ENCODE measurements around the gene SBNO2. TPM values are rescaled to one million over a fixed set of nuclear protein-coding genes. Genes with fewer than 3 reads are reported as not detected.

The SBNO2 gene
- total and polyA plus RNA-seq, 2 donors (not counting 3 experiments of a cell fraction or from before 2014, with no cell fraction given): 31.4 to 65.7 TPM

- H3K36me3 ChIP-seq (ENCODE audit: control insufficient read depth in 2 of 2, extremely low read depth in 1 of 2, insufficient read depth in 2 of 2, low read length in 2 of 2): peaks cover 0 to 3% of the 10 kb centered on the region in 2 experiments
- no peak overlapping the region for H2AFZ ChIP-seq (ENCODE audit: low read depth, low read length)
- dilution Hi-C loops (cut with MboI; ENCODE audit: extremely low pct_ligation_motif_present, low sequenced_read_pairs) (no loop called here), intact Hi-C loops (cut with micrococcal nuclease) (no loop called here)
- ChIA-PET POLR2A (interaction anchor here (0.6 kb wide), 1 partner anchor 26 kb away, joined by 4 read pairs; no protein-coding TSS in a partner anchor), CTCF (interaction anchor here (0.7 kb wide), 1 partner anchor 106 kb away, joined by 3 read pairs; no protein-coding TSS in a partner anchor)
- no peak overlapping the region for H3K27ac ChIP-seq (ENCODE audit: insufficient read depth, low read depth, low read length)
- no peaks in the 10 kb centered on the region for H4K20me1 ChIP-seq (replicated peaks; ENCODE audit: control insufficient read depth, extremely low read depth, insufficient read depth, low read length)
- H3K9me3 ChIP-seq (replicated peaks; ENCODE audit: control insufficient read depth, insufficient read depth, low read length): no peaks in the 10 kb centered on the region
- DNase-seq (ENCODE audit: low read depth, low spot score): no peak
- no peaks in the 10 kb centered on the region for H3K27me3 ChIP-seq (ENCODE audit: control insufficient read depth in 2 of 2, insufficient read depth in 2 of 2, low read length in 2 of 2)
- no peak for TF ChIP-seq MAX (IDR thresholded peaks at IDR 0.05; ENCODE audit: insufficient read depth, insufficient read length)
- no peak for TF ChIP-seq POLR2AphosphoS5 (IDR thresholded peaks at IDR 0.05; ENCODE audit: insufficient read depth, low read depth, low read length)
- no peak for TF ChIP-seq POLR2A (IDR thresholded peaks at IDR 0.05; ENCODE audit: low read depth, low read length)
- TF ChIP-seq CTCF (IDR thresholded peaks at IDR 0.05; ENCODE audit: extremely low read depth in 1 of 2, insufficient read depth in 1 of 2, low read depth in 1 of 2, low read length in 2 of 2): no peak
- no peak for TF ChIP-seq FOS (IDR thresholded peaks at IDR 0.05; ENCODE audit: borderline replicate concordance, insufficient read depth, low read length)
- TF ChIP-seq EZH2 (IDR thresholded peaks at IDR 0.05; ENCODE audit: borderline replicate concordance, low read depth, low read length, severe bottlenecking): no peak
- TF ChIP-seq JUN (IDR thresholded peaks at IDR 0.05; ENCODE audit: borderline replicate concordance, insufficient read depth, insufficient read length, low read depth): no peak
- TF ChIP-seq GATA2 (IDR thresholded peaks at IDR 0.05; ENCODE audit: insufficient read depth, insufficient read length, low read depth, low read length): no peak
- no peak for TF ChIP-seq MYC (IDR thresholded peaks at IDR 0.05; ENCODE audit: low read depth, low read length)
- FAIRE-seq: no peak
- H3K79me2 ChIP-seq (ENCODE audit: control insufficient read depth, insufficient read depth, low read length): peaks cover 16% of the 10 kb centered on the region
- no peak overlapping the region for H3K4me3 ChIP-seq (replicated peaks in 1 of 3; ENCODE audit: insufficient read depth in 1 of 3, low read depth in 1 of 3, low read length in 3 of 3)
- H3K4me1 ChIP-seq (ENCODE audit: control insufficient read depth, extremely low read depth, insufficient read depth, low read length): no peaks in the 10 kb centered on the region
- no peaks in the 10 kb centered on the region for H3K9me1 ChIP-seq (replicated peaks; ENCODE audit: control insufficient read depth, extremely low read depth, insufficient read depth, low read length)
- no peak overlapping the region for H3K9ac ChIP-seq (replicated peaks; ENCODE audit: extremely low read depth, insufficient read depth, low read length)
- no TSS peak for BruUV-seq (replicated peaks)
- H3K4me2 ChIP-seq (ENCODE audit: insufficient read depth, low read length): no peak overlapping the region
Observed at GRCh38 chr19:1162404-1163282, 11.4 kb downstream of the SBNO2 start.

All from endothelial cell of umbilical vein (primary cell).